Measurements from ENCODE around the gene EMILIN2.

EMILIN2 gene

DNA sequence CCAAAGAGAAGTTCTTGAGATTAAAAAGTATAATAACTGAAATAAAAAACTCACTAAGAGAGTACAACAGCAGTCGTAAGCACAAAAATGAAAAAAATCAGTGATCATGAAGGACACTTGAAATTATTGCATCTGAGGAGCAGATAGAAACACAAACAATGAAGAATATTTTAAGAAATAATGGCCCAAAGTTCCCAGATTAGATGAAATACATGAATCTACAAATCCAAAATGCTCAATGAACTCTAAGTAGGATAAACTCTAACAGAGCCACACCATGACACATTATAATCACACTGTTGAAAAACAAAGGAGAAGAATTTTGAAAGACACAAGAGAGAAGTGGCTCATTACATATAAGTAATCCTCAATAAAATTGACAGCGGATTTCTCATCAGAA, 31.9 kb upstream of the EMILIN2 start:
- no peak overlapping the region for H3K4me3 ChIP-seq (ENCODE audit: low read length, poor library complexity, severe bottlenecking)
- H3K4me2 ChIP-seq (ENCODE audit: low read depth, low read length, poor library complexity, severe bottlenecking): no peak overlapping the region
- no peaks in the 10 kb centered on the region for H3K36me3 ChIP-seq (ENCODE audit: insufficient read depth, low read length)
- no peaks in the 10 kb centered on the region for H3K79me2 ChIP-seq (ENCODE audit: insufficient read depth, low read length)
- H3K27me3 ChIP-seq (ENCODE audit: insufficient read depth, low read length, poor library complexity, severe bottlenecking): no peaks in the 10 kb centered on the region
- H3F3A ChIP-seq (ENCODE audit: low read depth): no peaks in the 10 kb centered on the region
- H2AFZ ChIP-seq (ENCODE audit: low read length): no peak overlapping the region
- peaks cover 3% of the 10 kb centered on the region for H3K9me3 ChIP-seq (ENCODE audit: insufficient read depth, low read depth, low read length)
- H3K9ac ChIP-seq (ENCODE audit: low read depth, low read length, poor library complexity, severe bottlenecking): no peak overlapping the region
- no peaks in the 10 kb centered on the region for H4K20me1 ChIP-seq (ENCODE audit: insufficient read depth, low read length, poor library complexity, severe bottlenecking)
- no peak for TF ChIP-seq CTCF (conservative IDR thresholded peaks at IDR 0.05; ENCODE audit: low read length)
- no peak for TF ChIP-seq EZH2phosphoT487 (IDR thresholded peaks at IDR 0.05; ENCODE audit: borderline replicate concordance)
- no peaks in the 10 kb centered on the region for H3K4me1 ChIP-seq (ENCODE audit: insufficient read depth, low read length, poor library complexity, severe bottlenecking)
- H3K9me2 ChIP-seq (replicated peaks; ENCODE audit: low read depth, low read length): no peaks in the 10 kb centered on the region

DNA sequence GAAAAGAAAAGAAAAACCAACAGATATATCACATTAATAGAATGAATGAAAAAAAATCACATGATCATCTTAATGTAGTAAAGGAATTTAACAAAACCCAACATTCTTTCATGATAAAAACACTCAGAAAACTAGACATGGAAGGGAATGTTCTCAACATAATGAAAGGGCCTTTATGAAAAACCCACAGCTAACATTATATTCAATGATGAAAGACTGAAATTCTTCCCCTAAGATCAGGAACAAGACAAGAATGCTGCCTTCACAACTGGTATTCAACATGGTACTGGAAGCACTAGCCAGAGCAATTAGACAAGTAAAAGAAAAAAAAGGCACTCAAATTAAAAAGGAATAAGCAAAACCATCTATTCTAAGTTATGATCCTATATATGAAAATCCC, 28.5 kb upstream of the EMILIN2 start:
- H3K79me2 ChIP-seq (ENCODE audit: insufficient read depth, low read length): no peaks in the 10 kb centered on the region
- H3K4me1 ChIP-seq (ENCODE audit: insufficient read depth, low read length, poor library complexity, severe bottlenecking): no peaks in the 10 kb centered on the region
- H3K9me2 ChIP-seq (replicated peaks; ENCODE audit: low read depth, low read length): no peaks in the 10 kb centered on the region
- H3K27me3 ChIP-seq (ENCODE audit: insufficient read depth, low read length, poor library complexity, severe bottlenecking): no peaks in the 10 kb centered on the region
- H3K9me3 ChIP-seq (ENCODE audit: insufficient read depth, low read depth, low read length): peaks cover 3% of the 10 kb centered on the region
- no peak overlapping the region for H3K4me2 ChIP-seq (ENCODE audit: low read depth, low read length, poor library complexity, severe bottlenecking)
- no peak overlapping the region for H2AFZ ChIP-seq (ENCODE audit: low read length)
- no peaks in the 10 kb centered on the region for H4K20me1 ChIP-seq (ENCODE audit: insufficient read depth, low read length, poor library complexity, severe bottlenecking)
- no peak overlapping the region for H3K4me3 ChIP-seq (ENCODE audit: low read length, poor library complexity, severe bottlenecking)
- H3K36me3 ChIP-seq (ENCODE audit: insufficient read depth, low read length): no peaks in the 10 kb centered on the region
- TF ChIP-seq EZH2phosphoT487 (IDR thresholded peaks at IDR 0.05; ENCODE audit: borderline replicate concordance): no peak
- no peak for TF ChIP-seq CTCF (conservative IDR thresholded peaks at IDR 0.05; ENCODE audit: low read length)
- no peaks in the 10 kb centered on the region for H3F3A ChIP-seq (ENCODE audit: low read depth)
- H3K9ac ChIP-seq (ENCODE audit: low read depth, low read length, poor library complexity, severe bottlenecking): no peak overlapping the region

GRCh38 chr18:2821695-2822094, 25.1 kb upstream of the EMILIN2 start:
- Histone ChIP-seq H2AFZ (ENCODE audit: low read length) (no peak overlapping the region), H3K4me3 (ENCODE audit: low read length, poor library complexity, severe bottlenecking) (no peak overlapping the region), H3K9ac (ENCODE audit: low read depth, low read length, poor library complexity, severe bottlenecking) (no peak overlapping the region), H3K27me3 (ENCODE audit: insufficient read depth, low read length, poor library complexity, severe bottlenecking) (no peaks in the 10 kb centered on the region), H3K79me2 (ENCODE audit: insufficient read depth, low read length) (no peaks in the 10 kb centered on the region), H3F3A (ENCODE audit: low read depth) (no peaks in the 10 kb centered on the region), H3K9me3 (ENCODE audit: insufficient read depth, low read depth, low read length) (no peaks in the 10 kb centered on the region), H3K4me1 (ENCODE audit: insufficient read depth, low read length, poor library complexity, severe bottlenecking) (no peaks in the 10 kb centered on the region), H3K4me2 (ENCODE audit: low read depth, low read length, poor library complexity, severe bottlenecking) (no peak overlapping the region), H4K20me1 (ENCODE audit: insufficient read depth, low read length, poor library complexity, severe bottlenecking) (no peaks in the 10 kb centered on the region), H3K9me2 (replicated peaks; ENCODE audit: low read depth, low read length) (no peaks in the 10 kb centered on the region), H3K36me3 (ENCODE audit: insufficient read depth, low read length) (no peaks in the 10 kb centered on the region)
- TF ChIP-seq EZH2phosphoT487 (IDR thresholded peaks at IDR 0.05; ENCODE audit: borderline replicate concordance) (no peak), CTCF (conservative IDR thresholded peaks at IDR 0.05; ENCODE audit: low read length) (no peak)

All from Loucy (cell line).